OCI-LY7 (cell line): Measurements from ENCODE around the gene KRTAP10-3.

Source experiments
- CTCF ChIP-seq: fragments of 200-600 bp; sonication (generic); conservative IDR thresholded peaks from 2 replicates; pipeline ENCODE4 v1.5.1; 2014; ENCODE audit warnings: mild to moderate bottlenecking, antibody characterized with exemption, low read length, moderate library complexity, mixed read lengths
- EZH2phosphoT487 ChIP-seq: fragments of 200-600 bp; sonication (generic); IDR thresholded peaks from 2 replicates; pipeline ENCODE4 v1.6.1; 2018; ENCODE audit warnings: low read depth, borderline replicate concordance, mild to moderate bottlenecking, mixed run types, antibody characterized with exemption, low read length, moderate library complexity, mixed read lengths

GRCh38 chr21:44516828-44517174, 41.8 kb downstream of the KRTAP10-3 start:
- TF ChIP-seq CTCF = no peak
- TF ChIP-seq EZH2phosphoT487 = no peak
